OCI-LY3 (cell line): ENCODE measurements around the gene CTSW.

Experiments used
- H2AFZ ChIP-seq: fragments of 200-600, 300-600 bp; shearing (Covaris generic); 2 replicates; pipeline ENCODE4 v1.6.0; 2014; ENCODE audit warnings: antibody characterized with exemption, low read depth, low read length
- H3K27ac ChIP-seq: fragments of 200-600, 300-600 bp; sonication (generic); 2 replicates; pipeline ENCODE4 v1.5.1; 2014; ENCODE audit warnings: mild to moderate bottlenecking, low read length, moderate library complexity, mixed read lengths
- H3K27me3 ChIP-seq: fragments of 200-600, 300-600 bp; sonication (generic); 2 replicates; pipeline ENCODE4 v1.6.1; 2014; ENCODE audit warnings: low read depth, low read length, mixed read lengths
- H3K36me3 ChIP-seq: fragments of 200-600, 300-600 bp; sonication (generic); replicated peaks from 2 replicates; pipeline ENCODE3; 2014; ENCODE audit warnings: low read depth, low read length, mixed read lengths
- H3K4me1 ChIP-seq: fragments of 300-600, 200-600 bp; sonication (generic); 2 replicates; pipeline ENCODE4 v1.6.1; 2014; ENCODE audit warnings: low read length, mixed read lengths
- H3K4me2 ChIP-seq: fragments of 200-600, 300-600 bp; sonication (generic); 2 replicates; pipeline ENCODE4 v1.6.1; 2014; ENCODE audit warnings: low read length, mixed read lengths
- H3K4me3 ChIP-seq: fragments of 300-600, 200-600 bp; sonication (generic); 2 replicates; pipeline ENCODE4 v1.5.1; 2014; ENCODE audit warnings: antibody characterized with exemption, mild to moderate bottlenecking, low read length, moderate library complexity
- H3K79me2 ChIP-seq: fragments of 300-600, 200-600 bp; shearing (Covaris generic); 2 replicates; pipeline ENCODE4 v1.6.1; 2014; ENCODE audit warnings: mild to moderate bottlenecking, low read length, mixed read lengths
- H3K9ac ChIP-seq: fragments of 300-600, 200-600 bp; shearing (Covaris generic); 2 replicates; pipeline ENCODE4 v1.6.0; 2014; ENCODE audit warnings: mild to moderate bottlenecking, low read length, moderate library complexity
- H3K9me3 ChIP-seq: fragments of 200-600, 300-600 bp; shearing (Covaris generic); 2 replicates; pipeline ENCODE4 v1.6.1; 2014; ENCODE audit warnings: low read length, mixed read lengths; ENCODE audit not compliant: insufficient read depth
- H4K20me1 ChIP-seq: fragments of 200-600, 300-600 bp; sonication (generic); 2 replicates; pipeline ENCODE4 v1.6.1; 2016; ENCODE audit warnings: low read length, mixed read lengths; ENCODE audit not compliant: insufficient read depth
- CTCF ChIP-seq: fragments of 200-600, 300-600 bp; sonication (generic); IDR thresholded peaks from 2 replicates; pipeline ENCODE4 v1.5.1; 2014; ENCODE audit warnings: antibody characterized with exemption, low read length, low read depth
- EZH2phosphoT487 ChIP-seq: fragments of 200-600 bp; shearing (Covaris generic); IDR thresholded peaks from 2 replicates; pipeline ENCODE4 v1.6.1; 2018; ENCODE audit warnings: antibody characterized with exemption, mixed run types, low read depth

CTSW gene

GRCh38 chr11:65917077-65917433 is 37.4 kb downstream of the CTSW start:
- Histone ChIP-seq H4K20me1 (no peaks in the 10 kb centered on the region), H3K9ac (no peak overlapping the region), H3K27me3 (no peaks in the 10 kb centered on the region), H3K36me3 (peaks cover 10% of the 10 kb centered on the region), H3K27ac (no peak overlapping the region), H3K4me2 (no peak overlapping the region), H2AFZ (no peak overlapping the region), H3K79me2 (peaks cover 27% of the 10 kb centered on the region), H3K4me1 (peaks cover 29% of the 10 kb centered on the region), H3K9me3 (no peaks in the 10 kb centered on the region), H3K4me3 (no peak overlapping the region)
- no peak for TF ChIP-seq EZH2phosphoT487
- no peak for TF ChIP-seq CTCF

DNA sequence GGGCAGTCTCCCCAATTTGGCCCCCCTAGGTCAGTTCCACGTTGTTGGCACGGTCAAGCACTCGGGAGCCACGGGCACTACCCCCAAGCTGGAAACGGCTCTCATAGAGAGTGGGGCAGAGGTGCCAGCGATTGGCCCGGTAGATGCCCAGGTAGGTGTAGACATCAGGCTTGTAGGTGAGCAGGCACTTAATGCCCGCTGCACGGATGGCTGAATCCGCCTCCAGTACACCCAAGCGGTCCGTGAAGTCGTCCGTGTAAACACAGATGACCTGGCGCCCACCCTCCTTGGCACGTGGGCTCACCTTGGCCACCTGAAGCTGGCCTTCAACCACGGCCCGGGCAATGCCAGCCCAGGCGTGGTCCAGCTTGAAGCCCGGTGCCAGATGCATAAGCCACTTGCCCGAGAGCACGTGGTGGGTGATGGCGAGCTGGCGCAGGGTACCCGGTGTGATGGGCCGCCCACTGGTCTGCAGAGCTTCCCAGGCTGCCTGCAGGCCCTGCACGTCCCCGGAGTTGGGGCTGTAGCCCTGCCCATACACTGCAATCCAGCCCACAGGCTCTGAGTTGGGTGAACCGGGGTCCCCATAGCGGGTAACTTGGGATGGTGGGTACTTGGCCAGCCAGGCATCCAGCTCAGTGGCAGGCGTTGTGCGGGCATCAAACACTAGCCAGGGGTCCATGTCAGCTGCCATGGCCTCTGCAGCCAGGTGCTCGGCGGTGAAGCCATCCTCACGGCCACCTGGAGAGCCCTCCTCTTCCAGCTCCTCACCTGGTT is 38.0 kb downstream of the CTSW start:
- peak overlapping the region; percentile 87 for H3K9ac ChIP-seq

GRCh38 chr11:65918211-65919140 is 38.8 kb downstream of the CTSW start, which contains the start of gene C11orf68:
Gene C11orf68, minus strand, starts transcription at chr11:65919062. Its CDS starts 31 bp downstream, at chr11:65919031.
- Histone ChIP-seq H4K20me1 (no peaks in the 10 kb centered on the region), H3K27me3 (no peaks in the 10 kb centered on the region), H3K4me1 (peaks cover 15% of the 10 kb centered on the region), H3K27ac (peak within 1 kb of the TSS; percentile 46), H3K4me2 (peak within 1 kb of the TSS; percentile 98), H3K9me3 (no peaks in the 10 kb centered on the region), H3K79me2 (peaks cover 27% of the 10 kb centered on the region), H3K36me3 (peaks cover 13% of the 10 kb centered on the region), H2AFZ (peak within 1 kb of the TSS; percentile 62; the same call in 1 of the 2 replicates), H3K4me3 (peak within 1 kb of the TSS; percentile 89), H3K9ac (peak within 1 kb of the TSS; percentile 87)
- no peak for TF ChIP-seq CTCF
- TF ChIP-seq EZH2phosphoT487, result no peak

More for the DNA sequence above, 38.0 kb downstream of the CTSW start:
- TF ChIP-seq CTCF (no peak), EZH2phosphoT487 (no peak)
- Histone ChIP-seq H3K4me1 (peaks cover 23% of the 10 kb centered on the region), H3K27ac (no peak overlapping the region), H3K27me3 (no peaks in the 10 kb centered on the region), H4K20me1 (no peaks in the 10 kb centered on the region), H3K36me3 (peaks cover 12% of the 10 kb centered on the region), H3K4me2 (peak overlapping the region; percentile 98), H3K79me2 (peaks cover 27% of the 10 kb centered on the region), H3K4me3 (peak overlapping the region; percentile 85), H3K9me3 (no peaks in the 10 kb centered on the region), H2AFZ (no peak overlapping the region)

DNA sequence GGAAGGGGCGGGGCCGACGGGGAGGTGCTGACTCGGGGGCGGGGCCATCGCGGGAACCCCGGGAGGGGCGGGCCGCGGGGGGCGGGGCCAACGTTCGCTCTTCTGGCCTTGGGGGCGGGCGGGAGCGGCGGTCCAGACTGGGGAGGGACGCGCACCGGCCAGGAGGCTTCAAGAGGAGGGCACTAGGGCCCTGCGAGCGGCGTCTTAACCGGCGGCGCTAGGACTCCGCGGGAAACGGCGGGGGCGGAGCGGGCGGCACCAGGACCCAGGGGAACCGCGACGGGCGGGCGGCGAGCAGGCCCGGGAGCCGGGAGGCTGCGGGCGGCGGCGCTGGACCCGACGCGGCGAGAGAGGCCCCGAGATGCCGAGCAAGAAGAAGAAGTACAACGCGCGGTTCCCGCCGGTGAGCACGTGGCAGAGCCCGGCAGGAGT is 39.5 kb downstream of the CTSW start, which contains the start of gene DRAP1:
DRAP1 (plus strand) TSS at position 286 of the 432 bp plus-strand sequence; CDS start at position 362, 76 bp downstream.
- H3K4me1 ChIP-seq, result peaks cover 14% of the 10 kb centered on the region
- peak within 1 kb of the TSS; percentile 62; the same call in 1 of the 2 replicates for H2AFZ ChIP-seq
- no peaks in the 10 kb centered on the region for H3K27me3 ChIP-seq
- H3K9ac ChIP-seq, result peak within 1 kb of the TSS; percentile 87
- H3K36me3 ChIP-seq, result peaks cover 13% of the 10 kb centered on the region
- peak within 1 kb of the TSS; percentile 46 for H3K27ac ChIP-seq
- H3K9me3 ChIP-seq, result no peaks in the 10 kb centered on the region
- no peaks in the 10 kb centered on the region for H4K20me1 ChIP-seq
- peak within 1 kb of the TSS; percentile 89 for H3K4me3 ChIP-seq
- peaks cover 27% of the 10 kb centered on the region for H3K79me2 ChIP-seq
- no peak for TF ChIP-seq EZH2phosphoT487
- TF ChIP-seq CTCF, result no peak
- peak within 1 kb of the TSS; percentile 98 for H3K4me2 ChIP-seq
